Ovary (tissue), 9 donors: ENCODE data around the gene PLAGL1. TPM values are rescaled to one million over a fixed set of nuclear protein-coding genes. Genes with fewer than 3 reads are reported as not detected.
A peak's percentile ranks its signal among the peaks of the same experiment; 100 is the strongest.
"Not testable (repeated sequence)": the region's sequence is repeated elsewhere in the genome, so short reads cannot be mapped to it uniquely, and the experiment has no call there.

Source experiments
- DNase-seq, 5 donors: peaks; one replicate each; pipeline ENCODE4 v3.0.0-alpha.2; 2019 to 2020
- H3K27ac ChIP-seq, 2 donors: fragments of 200-600 bp; one replicate each; pipeline versions ENCODE4 v1.5.1 to v1.8.0; 2019 to 2022
- H3K27me3 ChIP-seq: fragments of 200-600 bp; one replicate; pipeline ENCODE4 v1.8.0; 2022
- H3K36me3 ChIP-seq: fragments of 200-600 bp; sonication (generic); one replicate; pipeline ENCODE4 v1.5.1; 2019
- H3K4me1 ChIP-seq: one replicate; pipeline ENCODE4 v1.8.1; 2013; ENCODE audit warnings: mild to moderate bottlenecking, moderate library complexity; ENCODE audit not compliant: insufficient read depth
- H3K4me3 ChIP-seq: fragments of 200-600 bp; sonication (generic); one replicate; pipeline ENCODE4 v1.5.1; 2017
- H3K9me3 ChIP-seq, 2 donors: fragments of 200-600 bp in 1 of 2; sonication (generic) in 1 of 2; one replicate each; pipeline versions ENCODE4 v1.5.1 to v1.8.1; 2013 to 2019; ENCODE audit warnings: mild to moderate bottlenecking in 1 of 2, moderate library complexity in 1 of 2
- EP300 ChIP-seq: sonication (generic); formaldehyde crosslinking; IDR thresholded peaks from one replicate; pipeline ENCODE4 v1.6.1; 2017; ENCODE audit warnings: antibody characterized with exemption
- POLR2A ChIP-seq: fragments of 450-650 bp; IDR thresholded peaks from one replicate; pipeline ENCODE4 v1.6.1; 2017; ENCODE audit warnings: antibody characterized with exemption, mild to moderate bottlenecking, moderate library complexity
- WGBS, 3 donors: extraction: QIAGEN DNeasy Blood & Tissue Kit in 1 of 3; methylation state at CpG; one replicate each; pipeline versions ENCODE4 v1.1.5 to v1.1.7; 2013 to 2017; 5-methylcytosine and 5-hydroxymethylcytosine counted together
- intact Hi-C, 4 donors: fragments of 100-400 bp; cut with DNase I; formaldehyde crosslinking; loops; one replicate each; pipeline versions ENCODE4 v1.11.0 to v1.15.1; 2022 to 2023
- polyA plus RNA-seq, 2 donors: library from polyadenylated mRNA; stranded (reverse); fragments of 200-250 nt in 1 of 2; fragments of 350-450 nt in 1 of 2; fragmentation: Illumina TruSeq in 1 of 2; extraction: RNeasy Lipid Tissue Mini Kit (QIAGEN cat#74804) in 1 of 2; gene quantifications; one replicate each; pipeline ENCODE4 v1.2.3, GENCODE V29; 2013 to 2014
- total RNA-seq, 7 donors: library from RNA; depleted of rRNA in 2 of 7; stranded (reverse); fragments of >200 nt in 2 of 7; fragmentation: NEBNext Ultra II Directional in 3 of 7; extraction: Animal tissue kit (Norgen Biotek cat#: 25700) in 3 of 7; gene quantifications; one replicate each; pipeline versions ENCODE4 v1.1.0 to v1.2.4, GENCODE V29; 2016 to 2023
- TF ChIP-seq, protein P1 (sequence below), 3 donors: fragments of 450-650 bp in 2 of 3; fragments of 200-600 bp in 1 of 3; IDR thresholded peaks; one replicate each; pipeline versions ENCODE4 v1.5.1 to v1.8.0; 2016 to 2022; ENCODE audit warnings: antibody characterized with exemption in 3 of 3, mild to moderate bottlenecking in 1 of 3
- donor health status: DM: no; HTN: no; CAD: no; lungs with moderate emphysema.
- donor health status: DM: no; HTN: no; CAD: no.
- donor health status: Bipolar disorder and iron deficiency.
- donor health status: DM: yes; HTN: yes; CAD: no.
- donor health status: DM: no; HTN: no; CAD: no.
- donor health status: DM: yes; HTN: yes; CAD: no.

The PLAGL1 gene
- total and polyA plus RNA-seq, 9 donors = 17.8 to 53.4 (median 32.1) TPM

DNA sequence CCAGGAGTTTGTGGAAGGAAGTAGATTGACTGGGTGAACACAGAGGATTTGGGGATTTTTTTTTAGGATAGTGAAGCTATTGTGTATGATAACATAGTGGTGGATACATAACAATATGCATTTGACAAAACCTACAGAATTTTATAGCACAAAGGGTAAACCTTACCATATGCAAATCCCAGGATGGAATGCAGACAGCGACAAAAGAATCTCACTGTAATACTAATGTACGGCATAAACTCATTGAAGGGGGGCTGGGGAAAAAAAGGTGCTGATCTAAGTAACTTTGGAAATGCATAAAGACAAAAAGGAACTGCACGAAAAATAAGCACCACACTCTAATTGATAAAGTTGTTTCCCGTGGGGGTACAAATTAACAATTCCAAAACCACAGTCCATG, 15.2 kb upstream of the PLAGL1 start:
- Histone ChIP-seq H3K27me3 (no peaks in the 10 kb centered on the region), H3K27ac (no peak overlapping the region), H3K9me3 (no peaks in the 10 kb centered on the region), H3K36me3 (no peaks in the 10 kb centered on the region), H3K4me3 (no peak overlapping the region), H3K4me1 (no peaks in the 10 kb centered on the region)
- no peak for TF ChIP-seq EP300
- 79 to 90% (median 80%) methylated on average over 4 of the region's 4 CpGs for WGBS, 3 donors
- DNase-seq = no peak
- intact Hi-C loops = no loop called here

- no peaks in the 10 kb centered on the region for H3K4me1 ChIP-seq
- H3K4me3 ChIP-seq = no peak overlapping the region
- no peaks in the 10 kb centered on the region for H3K9me3 ChIP-seq
- H3K27me3 ChIP-seq = no peaks in the 10 kb centered on the region
- H3K27ac ChIP-seq = no peak overlapping the region
- intact Hi-C loops = loop anchor here in 1 of 4 donors (5.0 kb wide), 1 partner anchor 448 kb away; no protein-coding TSS in a partner anchor
- DNase-seq = no peak
- H3K36me3 ChIP-seq = no peaks in the 10 kb centered on the region
- WGBS, 3 donors = 82 to 87% (median 87%) methylated on average over 5 of the region's 5 CpGs
- TF ChIP-seq EP300 (no peak), POLR2A (no peak)
- TF ChIP-seq, protein P1, sequence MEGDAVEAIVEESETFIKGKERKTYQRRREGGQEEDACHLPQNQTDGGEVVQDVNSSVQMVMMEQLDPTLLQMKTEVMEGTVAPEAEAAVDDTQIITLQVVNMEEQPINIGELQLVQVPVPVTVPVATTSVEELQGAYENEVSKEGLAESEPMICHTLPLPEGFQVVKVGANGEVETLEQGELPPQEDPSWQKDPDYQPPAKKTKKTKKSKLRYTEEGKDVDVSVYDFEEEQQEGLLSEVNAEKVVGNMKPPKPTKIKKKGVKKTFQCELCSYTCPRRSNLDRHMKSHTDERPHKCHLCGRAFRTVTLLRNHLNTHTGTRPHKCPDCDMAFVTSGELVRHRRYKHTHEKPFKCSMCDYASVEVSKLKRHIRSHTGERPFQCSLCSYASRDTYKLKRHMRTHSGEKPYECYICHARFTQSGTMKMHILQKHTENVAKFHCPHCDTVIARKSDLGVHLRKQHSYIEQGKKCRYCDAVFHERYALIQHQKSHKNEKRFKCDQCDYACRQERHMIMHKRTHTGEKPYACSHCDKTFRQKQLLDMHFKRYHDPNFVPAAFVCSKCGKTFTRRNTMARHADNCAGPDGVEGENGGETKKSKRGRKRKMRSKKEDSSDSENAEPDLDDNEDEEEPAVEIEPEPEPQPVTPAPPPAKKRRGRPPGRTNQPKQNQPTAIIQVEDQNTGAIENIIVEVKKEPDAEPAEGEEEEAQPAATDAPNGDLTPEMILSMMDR (IDR thresholded peaks at IDR 0.05) = no peak
Observed at GRCh38 chr6:144019929-144020328, 11.9 kb upstream of the PLAGL1 start.

DNA sequence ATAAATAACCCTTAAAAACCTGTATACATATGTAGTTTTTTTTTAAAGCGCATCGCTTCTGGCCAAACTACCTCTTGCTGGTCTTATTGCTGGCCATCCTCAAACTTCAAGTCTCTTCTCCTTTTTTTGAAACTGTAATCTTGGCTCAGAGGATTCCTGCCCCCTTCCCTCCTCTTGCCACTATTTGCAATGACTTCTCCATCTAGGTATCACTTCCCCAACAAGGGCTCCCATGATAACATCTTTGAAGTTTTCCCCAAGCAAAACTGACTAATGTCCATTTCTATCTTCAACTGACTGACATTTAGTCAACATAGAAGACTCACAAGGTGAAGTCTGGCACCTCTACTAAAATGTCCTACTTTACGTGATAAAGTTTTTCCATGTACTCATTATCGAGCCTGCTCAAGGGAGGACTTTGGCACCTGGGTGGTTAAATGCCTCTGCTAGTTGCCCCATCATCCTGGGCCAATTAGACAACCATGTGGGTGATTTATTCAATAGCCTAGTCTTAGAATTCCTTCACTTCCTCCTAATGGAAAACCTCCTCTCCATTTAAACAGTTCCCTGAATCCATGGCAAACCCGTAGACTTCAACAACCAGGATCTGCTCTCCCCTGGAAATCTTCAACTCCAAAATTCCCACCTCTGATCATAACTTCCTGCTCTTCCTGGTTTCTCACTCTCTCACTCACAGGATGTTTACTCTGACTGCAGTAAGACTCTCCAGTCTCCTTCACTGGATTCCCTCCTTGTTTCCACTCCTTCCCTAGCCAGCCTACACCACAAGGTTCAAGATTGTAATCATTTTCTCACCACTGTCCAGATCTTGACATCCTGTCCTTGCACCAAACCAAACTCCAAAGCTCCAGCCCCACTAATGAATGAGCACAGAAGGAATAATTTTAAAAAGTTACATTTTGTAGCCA, 9.4 kb upstream of the PLAGL1 start:
- Histone ChIP-seq H3K36me3 (no peaks in the 10 kb centered on the region), H3K9me3 (no peaks in the 10 kb centered on the region), H3K4me3 (no peak overlapping the region), H3K27ac (no peak overlapping the region), H3K27me3 (no peaks in the 10 kb centered on the region), H3K4me1 (no peaks in the 10 kb centered on the region)
- no peak for TF ChIP-seq POLR2A
- TF ChIP-seq, protein P1 (IDR thresholded peaks at IDR 0.05) = no peak
- no peak for TF ChIP-seq EP300
- intact Hi-C loops = loop anchor here in 1 of 4 donors (5.0 kb wide), 1 partner anchor 445 kb away; no protein-coding TSS in a partner anchor
- WGBS, 3 donors = 88 to 91% (median 90%) methylated on average over 5 of the region's 5 CpGs
- DNase-seq = no peak

- WGBS, 3 donors = 12 to 15% (median 12%) methylated on average over 8 of the region's 8 CpGs
- Histone ChIP-seq H3K27ac (no peak overlapping the region), H3K4me3 (no peak overlapping the region), H3K4me1 (no peaks in the 10 kb centered on the region), H3K27me3 (no peaks in the 10 kb centered on the region), H3K36me3 (no peaks in the 10 kb centered on the region), H3K9me3 (no peaks in the 10 kb centered on the region)
- TF ChIP-seq EP300 (no peak), POLR2A (no peak)
- TF ChIP-seq, protein P1 (IDR thresholded peaks at IDR 0.05) = peak; percentile 73 to 81 (median 80)
- intact Hi-C loops = loop anchor here in 3 of 4 donors (2.0 to 5.0 kb wide), 3 partner anchors 436 to 441 kb away; no protein-coding TSS in a partner anchor
- DNase-seq = peak; percentile 64 to 85 (median 82)
Observed at GRCh38 chr6:144013486-144013909, 5.4 kb upstream of the PLAGL1 start.

DNA sequence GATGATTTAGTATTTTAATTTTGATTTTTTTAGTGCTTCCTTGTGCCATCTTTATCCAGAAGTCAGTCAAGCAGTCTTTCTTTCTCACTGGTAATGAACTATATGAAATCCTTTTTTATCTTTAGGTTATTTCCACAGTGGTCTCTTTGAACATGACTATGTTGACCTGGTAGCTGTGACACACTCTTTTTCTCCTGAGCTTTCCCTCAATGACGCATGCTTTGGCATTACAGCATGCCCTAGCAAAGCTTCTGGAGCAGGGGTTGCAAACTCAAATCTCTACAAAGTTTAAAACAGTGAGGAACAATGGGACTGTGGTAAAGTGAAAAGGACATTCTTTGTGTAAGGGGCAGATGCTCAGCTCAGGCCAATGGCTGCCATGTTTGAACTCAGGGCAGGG, 4.5 kb upstream of the PLAGL1 start:
- no peaks in the 10 kb centered on the region for H3K4me1 ChIP-seq
- H3K27me3 ChIP-seq = no peaks in the 10 kb centered on the region
- H3K36me3 ChIP-seq = no peaks in the 10 kb centered on the region
- H3K27ac ChIP-seq = no peak overlapping the region
- 92 to 95% (median 94%) methylated on average over 1 of the region's 1 CpG for WGBS, 3 donors
- intact Hi-C loops = loop anchor here in 3 of 4 donors (2.0 to 5.0 kb wide), 3 partner anchors 435 to 440 kb away; no protein-coding TSS in a partner anchor
- TF ChIP-seq EP300 (no peak), POLR2A (no peak)
- TF ChIP-seq, protein P1 (IDR thresholded peaks at IDR 0.05) = no peak
- no peak for DNase-seq
- no peak overlapping the region for H3K4me3 ChIP-seq
- no peaks in the 10 kb centered on the region for H3K9me3 ChIP-seq

- WGBS, 3 donors = 90 to 98% (median 94%) methylated on average over 2 of the region's 2 CpGs
- DNase-seq, H3K4me3 ChIP-seq, H3K27ac ChIP-seq, H3K36me3 ChIP-seq, H3K4me1 ChIP-seq, H3K9me3 ChIP-seq, H3K27me3 ChIP-seq: not testable (repeated sequence)
- intact Hi-C loops = loop anchor here (2.0 to 5.0 kb wide), 5 partner anchors 37 to 437 kb away; partner anchors contain the start of gene LTV1 (in 1 of the 4)
Observed at GRCh38 chr6:144009628-144010027, 1.6 kb upstream of the PLAGL1 start.
